ENCODE measurements around the gene TP53I13.
"Not testable (repeated sequence)": the region's sequence is repeated elsewhere in the genome, so short reads cannot be mapped to it uniquely, and the experiment has no call there.

The TP53I13 gene

GRCh38 chr17:29568331-29569244 is at the start of gene TP53I13:
Gene TP53I13 (plus strand): TSS chr17:29568701. CDS start chr17:29568759, 58 bp downstream.
- peak; percentile 74 for DNase-seq (ENCODE audit: low read depth)

GRCh38 chr17:29524692-29525091 is 43.8 kb upstream of the TP53I13 start:
- DNase-seq (ENCODE audit: low read depth) = no peak

GRCh38 chr17:29526322-29526721 is 42.2 kb upstream of the TP53I13 start:
- DNase-seq (ENCODE audit: low read depth) = no peak

- DNase-seq (ENCODE audit: low read depth) = no peak
These were observed 34.5 kb upstream of the TP53I13 start for GRCh38 chr17:29533976-29534375.

GRCh38 chr17:29544066-29544465 is 24.4 kb upstream of the TP53I13 start:
- no peak for DNase-seq (ENCODE audit: low read depth)

GRCh38 chr17:29546085-29546484 is 22.4 kb upstream of the TP53I13 start:
- DNase-seq (ENCODE audit: low read depth) = no peak

GRCh38 chr17:29546830-29547229 is 21.7 kb upstream of the TP53I13 start:
- DNase-seq (ENCODE audit: low read depth) = no peak

GRCh38 chr17:29549177-29549923 is 19.2 kb upstream of the TP53I13 start:
- DNase-seq (ENCODE audit: low read depth) = no peak

GRCh38 chr17:29555840-29556239 is 12.7 kb upstream of the TP53I13 start:
- no peak for DNase-seq (ENCODE audit: low read depth)

GRCh38 chr17:29557085-29557738 is 11.3 kb upstream of the TP53I13 start:
- no peak for DNase-seq (ENCODE audit: low read depth)

- DNase-seq (ENCODE audit: low read depth) = no peak
These were observed 10.8 kb upstream of the TP53I13 start for GRCh38 chr17:29557739-29558116.

GRCh38 chr17:29558139-29558538 is 10.4 kb upstream of the TP53I13 start:
- not testable (repeated sequence) for DNase-seq (ENCODE audit: low read depth)

- DNase-seq (ENCODE audit: low read depth) = no peak
These were observed 8.9 kb upstream of the TP53I13 start for GRCh38 chr17:29559640-29560039.

- DNase-seq (ENCODE audit: low read depth) = no peak
These were observed 8.2 kb upstream of the TP53I13 start for GRCh38 chr17:29560316-29560715.

GRCh38 chr17:29561554-29562517 is 6.7 kb upstream of the TP53I13 start:
- no peak for DNase-seq (ENCODE audit: low read depth)

- DNase-seq (ENCODE audit: low read depth) = no peak
These were observed 5.9 kb upstream of the TP53I13 start for GRCh38 chr17:29562615-29563014.

GRCh38 chr17:29563816-29564215 is 4.7 kb upstream of the TP53I13 start:
- no peak for DNase-seq (ENCODE audit: low read depth)

- no peak for DNase-seq (ENCODE audit: low read depth)
These were observed 2.6 kb upstream of the TP53I13 start for GRCh38 chr17:29565643-29566472.

- DNase-seq (ENCODE audit: low read depth) = no peak
These were observed 1.8 kb upstream of the TP53I13 start, which contains the start of gene ABHD15 for GRCh38 chr17:29566473-29567303. Gene ABHD15 (minus strand): TSS chr17:29567037. CDS start chr17:29566966, 71 bp downstream.

- DNase-seq (ENCODE audit: low read depth) = no peak
These were observed 1.3 kb upstream of the TP53I13 start for GRCh38 chr17:29567304-29567553.

Data from stimulated activated CD8-positive, alpha-beta memory T cell treated with anti-CD3 and anti-CD28 coated beads, Interleukin-15, amount 100 ng/mL, for 24 hours (primary cell).